NCI-H510A treated with DMSO at 0.1 percent for 48 hours (cell line): ENCODE results near the gene TBCB.
A peak's percentile ranks its signal among the peaks of the same experiment; 100 is the strongest.
"Not testable (repeated sequence)": the region's sequence is repeated elsewhere in the genome, so short reads cannot be mapped to it uniquely, and the experiment has no call there.

ENCODE experiments used
- DNase-seq: peaks from one replicate; lab custom pipeline; 2025; lab: John Stamatoyannopoulos, UW

Gene TBCB, protein sequence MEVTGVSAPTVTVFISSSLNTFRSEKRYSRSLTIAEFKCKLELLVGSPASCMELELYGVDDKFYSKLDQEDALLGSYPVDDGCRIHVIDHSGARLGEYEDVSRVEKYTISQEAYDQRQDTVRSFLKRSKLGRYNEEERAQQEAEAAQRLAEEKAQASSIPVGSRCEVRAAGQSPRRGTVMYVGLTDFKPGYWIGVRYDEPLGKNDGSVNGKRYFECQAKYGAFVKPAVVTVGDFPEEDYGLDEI

DNA sequence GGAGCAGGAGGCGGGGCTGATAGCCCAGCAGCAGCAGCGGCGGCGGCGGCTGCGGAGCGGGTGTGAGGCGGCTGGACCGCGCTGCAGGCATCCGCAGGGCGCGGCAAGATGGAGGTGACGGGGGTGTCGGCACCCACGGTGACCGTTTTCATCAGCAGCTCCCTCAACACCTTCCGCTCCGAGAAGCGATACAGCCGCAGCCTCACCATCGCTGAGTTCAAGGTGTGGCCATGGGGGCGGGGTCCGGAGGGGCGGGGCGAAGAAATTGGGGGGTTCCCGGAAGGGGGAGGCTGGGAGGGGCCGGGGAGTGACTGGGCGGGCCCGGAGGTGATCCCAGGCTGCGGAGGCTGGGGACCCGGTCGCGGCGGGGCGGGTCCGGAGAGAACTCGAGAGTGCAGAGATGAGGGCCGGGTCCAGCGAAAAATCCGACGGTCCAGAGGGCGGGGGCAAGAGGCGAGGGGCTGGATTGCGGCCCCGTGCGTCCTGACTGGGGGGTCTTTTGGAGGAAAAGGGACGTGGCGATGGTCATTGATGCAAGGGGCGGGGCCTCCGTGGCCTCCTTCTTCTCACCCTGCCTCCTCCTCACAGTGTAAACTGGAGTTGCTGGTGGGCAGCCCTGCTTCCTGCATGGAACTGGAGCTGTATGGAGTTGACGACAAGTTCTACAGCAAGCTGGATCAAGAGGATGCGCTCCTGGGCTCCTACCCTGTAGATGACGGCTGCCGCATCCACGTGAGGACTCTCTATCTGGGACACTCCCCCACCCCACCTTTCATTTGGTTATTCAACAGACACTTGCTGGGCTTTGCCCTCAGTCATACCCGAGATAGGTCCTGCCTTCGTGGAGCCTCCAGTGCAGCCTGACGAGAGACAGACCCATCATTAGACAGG is at the start of gene TBCB:
Gene TBCB (plus strand): TSS at position 16 of the 891 bp plus-strand sequence. CDS start 93 bp downstream, at position 109.
- peak; percentile 74 for DNase-seq

DNA sequence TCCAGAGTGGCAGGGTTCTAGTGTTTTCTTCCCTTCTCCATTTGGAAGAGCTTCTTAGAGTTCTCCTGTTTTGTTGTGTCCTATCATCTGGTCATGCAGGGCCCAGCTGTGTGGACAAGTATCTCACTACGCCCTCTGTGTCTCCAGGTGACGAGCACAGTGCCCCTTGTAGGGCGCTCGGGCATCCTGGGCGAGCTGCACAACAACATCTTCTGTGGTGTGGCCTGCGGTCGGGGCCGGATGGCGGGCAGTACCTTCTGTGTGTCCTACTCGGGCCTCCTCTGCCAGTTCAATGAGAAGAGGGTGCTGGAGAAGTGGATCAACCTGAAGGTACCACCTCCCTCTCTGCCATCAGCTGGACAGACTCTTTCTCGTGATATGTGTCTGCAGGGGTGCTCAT is 47.6 kb upstream of the TBCB start:
- DNase-seq: no peak

DNA sequence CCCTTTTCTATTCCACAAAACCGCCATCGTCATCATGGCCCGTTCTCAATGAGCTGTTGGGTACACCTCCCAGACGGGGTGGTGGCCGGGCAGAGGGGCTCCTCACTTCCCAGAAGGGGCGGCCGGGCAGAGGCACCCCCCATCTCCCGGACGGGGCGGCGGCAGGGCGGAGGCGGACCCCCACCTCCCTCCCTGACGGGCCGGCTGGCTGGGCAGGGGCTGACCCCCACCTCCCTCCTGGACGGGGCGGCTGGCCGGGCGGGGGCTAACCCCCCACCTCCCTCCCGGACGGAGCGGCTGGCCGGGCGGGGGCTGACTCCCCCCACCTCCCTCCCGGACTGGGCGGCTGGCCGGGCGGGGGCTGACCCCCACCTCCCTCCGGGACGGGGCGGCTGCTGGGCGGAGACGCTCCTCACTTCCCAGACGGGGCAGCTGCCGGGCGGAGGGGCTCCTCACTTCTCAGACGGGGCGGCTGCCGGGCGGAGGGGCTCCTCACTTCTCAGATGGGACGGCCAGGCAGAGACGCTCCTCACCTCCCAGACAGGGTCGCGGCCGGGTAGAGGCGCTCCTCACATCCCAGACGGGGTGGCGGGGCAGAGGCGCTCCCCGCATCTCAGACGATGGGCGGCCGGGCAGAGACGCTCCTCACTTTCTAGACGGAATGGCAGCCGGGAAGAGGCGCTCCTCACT is 46.3 kb upstream of the TBCB start:
- not testable (repeated sequence) for DNase-seq

DNA sequence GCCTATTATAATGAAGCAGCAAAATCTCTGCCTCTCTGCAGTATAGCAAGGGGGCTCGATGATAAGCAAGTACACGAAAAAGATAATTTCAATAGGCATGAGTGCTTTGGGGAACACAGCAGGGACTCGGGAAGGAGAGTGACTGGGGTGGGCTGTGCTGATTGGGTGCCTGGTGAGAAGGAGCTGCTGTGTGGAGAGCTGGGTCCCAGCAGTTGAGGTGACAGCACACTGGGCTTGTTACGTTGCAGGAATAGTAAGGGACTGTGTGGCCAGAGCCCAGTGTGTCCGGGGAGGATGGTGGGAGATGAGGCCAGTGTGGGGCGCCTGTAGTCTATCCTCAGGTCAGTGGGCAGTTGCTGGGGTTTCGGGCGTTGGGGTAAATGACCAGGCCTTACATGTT is 43.2 kb upstream of the TBCB start:
- no peak for DNase-seq

DNA sequence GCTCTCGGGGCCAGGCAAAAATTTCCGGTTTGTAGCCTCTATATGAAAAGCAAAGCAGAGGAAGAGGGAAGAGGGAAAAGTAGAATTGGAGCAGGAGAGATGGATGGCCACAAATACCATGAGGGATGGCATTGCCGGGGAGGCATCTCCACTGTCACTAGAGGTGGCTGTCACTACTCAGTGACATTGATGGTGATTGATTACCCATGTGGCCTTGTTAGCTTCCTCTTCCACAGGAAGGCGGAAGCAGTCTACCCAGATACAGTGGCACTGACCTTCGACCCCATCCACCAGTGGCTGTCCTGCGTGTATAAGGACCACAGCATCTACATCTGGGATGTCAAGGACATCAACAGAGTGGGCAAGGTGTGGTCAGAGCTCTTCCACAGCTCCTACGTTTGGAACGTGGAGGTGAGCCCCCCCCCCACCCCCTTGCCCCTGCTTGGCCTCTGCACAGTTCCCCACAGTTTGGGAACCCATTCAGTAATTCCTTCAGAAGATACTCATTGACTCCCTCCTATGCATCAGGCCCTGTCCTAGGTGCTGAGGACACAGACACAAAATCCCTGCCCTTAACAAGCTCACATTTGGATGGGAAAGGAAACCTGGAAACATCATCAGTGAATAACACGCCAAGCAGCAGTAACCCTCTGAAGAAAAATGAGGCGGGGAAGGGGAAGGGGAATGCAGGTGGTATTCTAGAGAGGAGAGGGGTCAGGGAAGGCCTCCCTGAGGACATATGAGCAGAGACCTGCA is 42.0 kb upstream of the TBCB start:
- no peak for DNase-seq

DNA sequence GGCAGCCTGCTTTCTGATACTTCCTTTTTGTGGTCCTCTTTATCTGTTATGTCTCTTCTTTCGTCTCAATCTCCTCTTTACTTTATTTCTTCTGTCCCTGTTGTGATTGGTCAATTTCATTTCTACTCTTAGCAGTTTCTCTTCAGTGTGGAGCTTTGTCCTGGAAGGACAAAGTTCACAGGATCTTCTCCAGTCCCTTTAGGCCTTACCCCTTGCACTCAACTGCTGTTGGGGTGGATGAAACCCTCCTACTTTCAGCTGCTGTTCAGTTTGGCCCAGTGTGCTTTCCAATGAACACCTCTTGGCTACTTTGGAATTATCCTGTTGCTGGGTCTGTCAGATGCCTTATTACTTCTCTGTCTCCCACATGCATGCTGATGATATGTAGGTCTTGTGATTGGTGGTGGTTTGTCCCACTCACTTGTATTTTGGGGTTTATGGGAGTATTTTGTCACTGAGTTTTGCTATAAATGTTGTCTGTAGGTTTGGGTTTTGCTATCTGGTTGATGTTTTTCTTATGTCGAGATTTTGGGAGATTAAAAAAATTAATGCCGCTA is 35.8 kb upstream of the TBCB start:
- no peak for DNase-seq

DNA sequence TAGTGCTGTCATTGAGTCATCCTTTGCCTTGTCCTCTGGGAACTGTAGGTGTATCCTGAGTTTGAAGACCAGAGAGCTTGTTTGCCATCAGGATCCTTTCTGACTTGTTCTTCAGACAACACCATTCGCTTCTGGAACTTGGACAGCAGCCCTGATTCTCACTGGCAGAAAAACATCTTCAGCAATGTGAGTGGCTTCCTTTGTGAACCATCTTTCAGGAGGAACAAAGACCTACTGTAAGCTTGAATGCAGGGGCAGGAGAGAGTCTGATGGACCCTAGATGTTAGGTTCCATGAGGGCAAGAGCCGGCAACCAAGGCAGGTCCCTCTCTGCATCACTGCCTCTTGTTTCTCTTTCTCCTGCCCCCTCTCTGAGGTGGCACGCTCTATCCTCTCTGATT is 33.9 kb upstream of the TBCB start:
- no peak for DNase-seq

DNA sequence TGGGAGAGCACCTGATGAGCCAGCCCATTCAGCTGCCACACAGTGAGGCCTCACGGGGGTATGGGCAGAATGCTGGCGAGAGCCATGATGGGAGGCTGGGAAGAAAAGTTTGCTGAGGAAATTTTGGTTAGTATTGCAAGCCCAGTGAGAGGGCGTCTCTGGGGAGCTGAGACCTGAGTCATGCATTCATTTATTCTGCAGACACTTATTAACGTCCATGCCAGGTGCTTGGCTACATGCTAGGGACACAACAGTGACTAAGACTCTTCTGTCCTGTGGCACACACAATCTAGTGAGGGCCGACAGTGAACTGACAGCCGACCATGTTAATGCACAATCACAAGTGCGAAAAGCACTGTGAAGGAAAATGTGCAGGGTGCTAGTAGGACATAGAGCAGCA is 33.4 kb upstream of the TBCB start:
- no peak for DNase-seq

DNA sequence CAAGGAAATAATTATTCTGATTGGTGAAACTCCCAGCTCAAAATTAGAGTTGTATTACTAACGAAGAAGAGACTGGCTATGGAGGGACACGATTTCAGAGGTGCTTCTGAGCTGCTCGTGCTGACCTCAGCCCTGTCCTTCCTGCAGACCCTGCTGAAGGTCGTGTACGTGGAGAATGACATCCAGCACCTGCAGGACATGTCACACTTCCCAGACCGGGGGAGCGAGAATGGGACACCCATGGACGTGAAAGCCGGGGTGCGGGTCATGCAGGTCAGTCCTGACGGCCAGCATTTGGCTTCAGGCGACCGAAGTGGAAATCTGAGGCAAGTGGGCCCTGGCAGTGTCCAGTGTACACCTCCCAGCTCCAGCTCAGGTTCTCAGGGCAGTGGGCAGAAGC is 32.4 kb upstream of the TBCB start:
- DNase-seq: no peak

DNA sequence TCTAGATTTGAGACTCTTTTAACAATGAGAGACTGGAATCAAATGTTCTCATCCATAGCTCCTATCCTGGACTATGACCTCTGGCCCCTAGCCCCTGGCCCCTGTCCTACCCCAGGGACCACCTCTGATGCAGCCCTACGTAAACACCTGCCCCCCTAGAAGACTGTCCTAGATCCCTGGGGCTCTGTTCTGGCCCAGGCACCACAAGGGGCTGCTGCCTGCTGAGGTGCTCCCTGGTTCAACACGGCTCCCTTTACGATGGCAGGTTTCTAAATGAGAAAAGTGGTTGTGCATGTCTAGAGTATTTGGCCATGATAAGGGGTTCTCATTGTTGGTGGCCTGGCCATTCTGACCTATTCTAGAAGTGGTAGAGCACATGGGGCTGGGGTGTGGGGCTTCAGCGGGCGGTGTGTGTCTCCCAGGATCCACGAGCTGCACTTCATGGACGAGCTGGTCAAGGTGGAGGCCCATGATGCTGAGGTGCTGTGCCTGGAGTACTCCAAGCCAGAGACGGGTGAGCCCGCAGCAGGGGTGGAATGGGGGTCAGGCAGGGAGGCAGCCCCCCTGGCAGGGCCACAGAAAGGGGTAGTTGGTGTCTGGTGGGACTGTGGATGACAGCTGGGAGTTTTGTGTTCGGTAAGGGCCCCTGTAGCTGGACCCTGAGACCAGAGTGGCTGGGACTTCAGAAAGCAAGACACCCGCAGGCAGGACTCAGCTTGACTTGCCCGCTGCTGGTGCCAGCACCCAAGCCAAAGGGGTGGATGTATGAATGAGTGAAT is 30.8 kb upstream of the TBCB start:
- no peak for DNase-seq

DNA sequence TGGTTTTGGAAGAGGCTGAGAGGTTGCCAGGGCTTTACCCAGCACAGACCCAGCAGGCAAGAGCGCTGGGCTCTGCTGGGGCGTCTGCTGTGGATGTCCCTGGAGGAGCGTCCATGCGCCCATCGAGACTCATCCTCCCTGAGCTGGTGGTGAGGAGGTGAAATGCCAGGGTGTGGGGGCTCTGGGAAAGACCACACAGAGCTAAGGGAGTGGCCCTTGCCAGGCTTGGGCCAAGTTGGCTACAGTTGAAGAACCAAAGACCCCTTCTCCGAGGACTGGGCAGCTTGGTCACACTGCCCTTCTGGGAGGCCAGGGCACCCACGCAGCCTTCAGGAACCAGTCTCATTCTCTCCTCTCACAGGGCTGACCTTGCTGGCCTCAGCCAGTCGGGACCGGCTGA is 28.9 kb upstream of the TBCB start:
- no peak for DNase-seq

DNA sequence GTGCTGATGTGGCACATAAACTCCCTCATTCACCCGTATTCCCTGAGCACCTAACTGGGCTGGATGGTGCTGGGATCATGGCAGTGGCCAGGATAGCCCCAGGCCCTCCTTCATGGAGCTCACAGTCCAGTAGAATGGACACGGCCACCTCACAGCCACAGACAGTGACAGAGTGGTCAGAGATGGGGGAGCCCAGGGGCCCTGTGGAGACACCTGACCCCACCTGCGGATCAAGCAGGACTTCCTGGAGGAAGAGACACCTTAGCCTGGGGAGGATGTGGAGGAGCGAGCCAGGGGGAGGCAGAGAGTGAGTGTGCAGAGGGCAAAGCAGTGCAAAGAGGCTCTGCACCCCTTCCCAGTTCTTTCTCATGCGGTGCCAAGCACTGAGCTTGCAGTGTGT is 25.4 kb upstream of the TBCB start:
- no peak for DNase-seq

DNA sequence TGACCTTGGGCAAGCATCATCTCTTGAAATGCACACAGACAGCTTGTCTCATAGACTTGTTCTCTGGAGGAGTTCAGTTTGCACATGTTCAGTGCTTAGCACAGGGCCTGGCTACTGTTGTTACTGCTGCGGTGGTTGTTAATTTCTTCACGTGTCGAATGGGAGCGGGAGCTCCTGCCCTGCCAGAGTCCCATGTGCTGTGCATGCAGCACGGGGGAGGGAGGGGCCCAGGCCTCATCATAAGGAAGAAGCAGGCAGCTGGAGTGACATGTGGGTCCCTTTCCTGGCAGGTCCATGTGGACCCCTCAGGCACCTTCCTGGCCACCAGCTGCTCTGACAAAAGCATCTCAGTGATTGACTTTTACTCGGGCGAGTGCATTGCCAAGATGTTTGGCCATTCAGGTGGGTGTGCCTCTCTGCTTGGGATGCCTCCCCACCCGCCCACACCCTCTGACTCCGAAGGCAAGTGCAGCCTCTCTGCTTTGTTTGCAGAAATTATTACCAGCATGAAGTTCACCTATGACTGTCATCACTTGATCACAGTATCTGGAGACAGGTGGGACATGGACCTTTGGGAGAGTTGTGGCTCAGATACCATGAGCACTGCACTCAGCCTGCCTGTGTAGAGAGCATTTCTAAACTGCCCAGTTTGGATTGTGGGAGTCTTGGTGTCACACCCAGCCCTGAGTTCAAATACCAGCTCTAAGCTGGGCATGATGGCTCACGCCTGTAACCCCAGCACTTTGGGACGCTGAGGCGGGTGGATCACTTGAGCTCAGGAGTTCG is 24.2 kb upstream of the TBCB start:
- no peak for DNase-seq

DNA sequence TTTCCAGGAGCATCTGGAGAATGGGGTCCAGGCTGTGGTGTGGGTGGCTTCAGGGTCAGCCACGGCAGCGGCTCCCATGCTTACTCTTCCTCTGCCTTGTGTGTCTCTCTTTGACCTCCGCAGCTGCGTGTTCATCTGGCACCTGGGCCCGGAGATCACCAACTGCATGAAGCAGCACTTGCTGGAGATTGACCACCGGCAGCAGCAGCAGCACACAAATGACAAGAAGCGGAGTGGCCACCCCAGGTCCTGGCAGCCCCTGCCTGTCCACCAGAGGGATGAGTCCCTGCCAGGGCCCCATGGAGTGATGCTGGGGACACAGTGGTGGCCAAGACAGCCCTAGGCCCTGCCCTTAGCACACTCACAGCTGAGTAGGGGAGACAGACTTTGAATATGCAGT is 22.7 kb upstream of the TBCB start:
- DNase-seq: no peak

DNA sequence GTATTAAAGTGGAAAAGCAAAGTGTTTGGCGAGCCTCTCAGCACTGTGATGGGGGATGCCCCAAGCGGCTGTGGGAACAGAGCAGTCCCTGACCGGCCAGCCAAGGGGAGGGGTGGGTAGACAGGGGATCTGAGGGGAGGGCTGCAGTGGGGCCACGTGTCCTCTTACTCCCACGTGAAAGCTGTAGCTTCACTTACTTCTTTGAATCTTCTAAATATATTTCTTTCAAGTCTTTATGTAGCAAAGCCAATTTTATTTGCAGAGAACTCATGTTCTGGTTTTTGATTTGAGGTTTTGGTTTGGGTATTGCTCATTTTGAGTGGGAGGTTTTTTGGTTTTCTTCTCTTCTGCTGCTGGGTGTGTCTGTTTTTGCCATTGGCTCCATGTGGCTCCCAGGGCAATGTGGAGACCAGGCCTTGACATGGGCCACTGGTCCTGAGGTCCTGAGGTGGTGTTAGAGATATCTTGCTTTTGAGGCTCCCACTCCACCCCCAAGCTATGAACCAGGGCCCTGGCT is 22.1 kb upstream of the TBCB start:
- DNase-seq: no peak

DNA sequence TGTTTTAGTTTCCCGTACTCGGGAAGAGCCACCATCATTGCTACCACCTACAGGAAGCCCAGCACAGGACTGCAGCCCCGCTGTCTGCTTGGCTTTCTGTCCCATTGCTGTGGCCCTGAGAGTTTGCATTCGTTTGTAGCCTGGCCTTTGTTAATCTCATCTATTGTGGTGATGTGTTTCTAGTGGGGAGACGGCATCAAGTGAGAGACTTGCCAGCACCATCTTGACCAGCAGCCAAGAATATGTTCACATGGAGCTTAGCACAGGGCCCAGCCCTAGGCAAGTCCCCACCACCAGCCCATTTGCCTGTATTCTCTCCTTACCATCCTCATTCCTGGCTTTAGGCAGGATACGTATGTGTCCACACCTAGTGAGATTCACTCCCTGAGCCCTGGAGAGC is 21.6 kb upstream of the TBCB start:
- no peak for DNase-seq

DNA sequence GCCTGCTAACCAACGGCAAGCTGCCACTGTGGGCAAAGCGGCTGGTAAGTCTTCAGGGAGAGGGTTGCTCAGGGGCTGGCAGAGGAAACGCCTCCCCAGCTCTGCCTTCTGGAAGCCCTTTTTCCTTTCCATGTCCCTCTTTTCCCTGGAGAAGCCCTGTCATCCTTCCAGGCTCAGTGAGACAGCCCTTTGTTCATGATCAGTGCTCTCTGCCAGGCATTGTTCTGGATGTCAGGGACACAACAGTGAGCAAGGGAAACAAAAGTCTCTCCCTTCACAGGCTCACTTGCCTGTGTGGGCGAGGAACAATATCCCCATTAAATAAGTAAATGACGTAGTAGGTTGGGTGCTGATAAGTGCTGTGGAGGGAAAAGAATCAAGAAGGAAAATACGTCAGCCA is 18.2 kb upstream of the TBCB start:
- DNase-seq: no peak

DNA sequence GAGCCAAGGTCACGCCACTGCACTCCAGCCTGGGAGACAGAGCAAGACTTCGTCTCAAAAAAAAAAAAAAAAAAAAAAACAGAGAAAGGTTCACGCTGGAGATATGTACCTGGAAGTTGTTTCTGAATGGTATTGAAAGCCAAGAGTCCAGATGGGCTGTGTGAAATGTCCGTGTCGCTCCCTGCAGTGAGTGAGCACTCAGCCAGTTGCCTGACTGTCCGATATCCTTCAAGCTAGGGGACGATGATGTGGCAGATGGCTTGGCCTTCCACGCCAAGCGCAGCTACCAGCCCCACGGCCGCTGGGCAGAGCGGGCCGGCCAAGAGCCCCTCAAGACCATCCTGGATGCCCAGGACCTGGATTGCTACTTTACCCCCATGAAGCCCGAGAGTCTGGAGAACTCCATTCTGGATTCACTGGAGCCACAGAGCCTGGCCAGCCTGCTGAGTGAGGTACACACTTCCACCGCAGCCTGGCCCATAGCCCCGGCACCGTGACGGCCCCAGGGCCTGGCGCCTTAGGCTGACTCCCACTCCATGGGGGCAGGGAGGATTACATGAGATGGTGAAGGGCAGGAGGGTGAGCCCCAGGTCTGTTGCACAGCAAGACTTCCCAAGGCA is 16.0 kb upstream of the TBCB start:
- DNase-seq: no peak

DNA sequence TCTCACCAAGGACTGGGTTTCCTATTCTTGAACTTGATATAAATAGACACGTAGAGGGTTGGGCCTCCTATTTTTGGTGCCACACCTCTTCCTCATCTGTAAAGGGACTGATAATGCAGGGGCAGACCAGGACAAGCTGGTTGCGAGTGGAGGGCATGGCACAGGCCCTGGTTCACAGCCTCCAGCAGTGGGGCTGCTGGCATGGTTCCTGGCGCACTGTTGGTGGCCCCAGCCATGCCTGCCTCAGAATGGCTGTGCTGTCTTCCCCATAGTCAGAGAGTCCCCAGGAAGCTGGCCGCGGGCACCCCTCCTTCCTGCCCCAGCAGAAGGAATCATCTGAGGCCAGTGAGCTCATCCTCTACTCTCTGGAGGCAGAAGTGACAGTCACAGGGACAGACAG is 14.8 kb upstream of the TBCB start:
- DNase-seq: no peak
